ENCODE results near the gene APEH. TPM values are rescaled to one million over a fixed set of nuclear protein-coding genes. Genes with fewer than 3 reads are reported as not detected.
A peak's percentile ranks its signal among the peaks of the same experiment; 100 is the strongest.

Gene APEH
- total and polyA plus RNA-seq, 2 of the 4 experiments (the other 2 are of a cell fraction), result 89.2 to 142 TPM

DNA sequence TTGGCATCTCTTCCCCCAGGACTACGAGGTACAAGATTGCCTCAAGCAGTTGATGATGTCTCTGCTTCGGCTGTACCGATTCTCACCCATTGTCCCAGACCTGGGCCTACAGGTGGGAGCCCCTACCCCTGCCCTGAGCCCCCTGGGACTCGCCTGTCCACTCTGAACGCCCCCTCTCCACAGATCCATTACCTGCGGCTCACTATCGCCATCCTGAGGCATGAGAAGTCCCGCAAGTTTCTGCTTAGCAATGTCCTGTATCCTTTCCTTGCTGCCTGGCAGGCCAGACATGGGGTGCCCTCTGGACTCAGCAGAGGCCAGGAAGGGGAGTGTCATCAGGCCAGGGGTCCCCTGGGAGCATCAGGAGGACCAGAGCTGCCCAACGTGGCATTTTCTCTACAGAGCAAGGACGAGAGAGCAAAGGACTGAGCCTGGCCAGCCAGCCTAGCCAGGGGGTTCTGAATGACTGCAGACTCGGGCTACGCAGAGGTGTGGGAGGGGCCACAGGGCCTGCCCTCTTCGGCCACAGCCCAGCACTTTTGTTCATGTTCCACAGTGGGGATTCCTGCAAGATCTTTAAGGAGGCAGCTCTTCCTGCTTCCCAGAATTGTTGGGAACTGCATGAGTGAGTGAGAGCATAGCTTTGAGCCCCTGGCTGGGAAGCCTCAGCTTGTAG lies 26.4 kb downstream of the APEH start (continued):
- no peak for TF ChIP-seq BHLHE40 (IDR thresholded peaks at IDR 0.05; ENCODE audit: low read depth, low read length)

DNA sequence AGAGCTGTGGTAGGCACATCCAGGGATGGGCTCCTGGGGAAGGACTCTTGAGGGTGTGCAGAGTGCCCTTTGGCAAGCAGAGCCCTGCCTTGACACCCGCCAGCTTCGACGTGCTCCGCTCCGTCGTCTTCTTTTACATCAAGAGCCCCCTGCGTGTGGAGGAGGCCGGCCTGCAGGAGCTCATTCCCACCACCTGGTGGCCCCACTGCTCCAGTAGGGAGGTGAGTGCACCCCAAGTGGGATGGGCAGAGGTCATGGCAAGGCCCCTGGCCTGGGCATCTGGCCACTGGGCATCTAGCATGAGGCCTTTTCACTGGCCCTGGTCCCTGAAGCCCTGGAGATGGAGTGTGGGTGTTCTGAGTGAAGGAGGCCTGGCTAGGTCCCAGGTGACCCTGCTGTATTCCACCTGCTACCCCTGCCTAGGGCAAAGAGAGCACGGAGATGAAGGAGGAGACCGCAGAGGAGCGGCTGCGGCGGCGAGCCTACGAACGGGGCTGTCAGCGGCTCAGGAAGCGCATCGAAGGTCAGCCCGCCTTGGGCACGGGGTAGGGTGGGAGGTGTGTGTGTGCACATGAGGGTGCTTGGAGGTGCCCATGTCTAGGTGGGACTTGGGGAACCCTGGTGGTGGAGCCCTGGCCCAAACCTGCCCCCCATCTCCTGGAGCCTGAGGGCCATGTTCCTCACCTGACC lies 27.4 kb downstream of the APEH start:
- H3K14ac ChIP-seq (replicated peaks; ENCODE audit: low read depth, low read length), result no peak overlapping the region
- H3K4me2 ChIP-seq (ENCODE audit: low read depth, low read length), result no peak overlapping the region
- H3K56ac ChIP-seq (ENCODE audit: extremely low read depth, insufficient read depth, low read length), result no peak overlapping the region
- H3K4me1 ChIP-seq (ENCODE audit: control insufficient read depth, insufficient read depth, low read length), result no peaks in the 10 kb centered on the region
- POLR2A ChIA-PET (ENCODE audit: unreplicated experiment), result no interaction called here
- CTCF ChIA-PET, result interaction anchor here (0.9 to 2.2 kb wide), 4 partner anchors 8 to 162 kb away, joined by 3 to 11 read pairs (median 4); partner anchors contain the start of gene INKA1
- H2BK15ac ChIP-seq (ENCODE audit: low read depth, low read length), result no peak overlapping the region
- no peaks in the 10 kb centered on the region for H3K79me1 ChIP-seq (ENCODE audit: low read depth in 1 of 2, low read length in 2 of 2)
- H3K18ac ChIP-seq (ENCODE audit: low read depth, low read length), result no peak overlapping the region
- H3K27ac ChIP-seq (ENCODE audit: insufficient read depth, low read length), result no peak overlapping the region
- ATAC-seq (ENCODE audit: low read depth), result no peak
- peak overlapping the region; percentile 42 for H2AK9ac ChIP-seq (replicated peaks; ENCODE audit: low read depth, low read length, poor library complexity)
- dilution Hi-C loops (cut with HindIII; ENCODE audit: low sequenced_read_pairs, unreplicated experiment), result no loop called here
- H2BK5ac ChIP-seq (ENCODE audit: low read depth, low read length, poor library complexity, severe bottlenecking), result no peak overlapping the region
- no peak overlapping the region for H2BK20ac ChIP-seq (ENCODE audit: low read depth, low read length)
- H2BK120ac ChIP-seq (ENCODE audit: low read depth, low read length), result no peak overlapping the region
- BruUV-seq (replicated peaks), result no TSS peak
- H3K9ac ChIP-seq (ENCODE audit: low read depth, low read length), result no peak overlapping the region
- in situ Hi-C loops (cut with MboI; ENCODE audit: low sequenced_read_pairs), result loop anchor here (5.0 kb wide), 2 partner anchors 141 to 206 kb away; no protein-coding TSS in a partner anchor
- TF ChIP-seq, protein P1, sequence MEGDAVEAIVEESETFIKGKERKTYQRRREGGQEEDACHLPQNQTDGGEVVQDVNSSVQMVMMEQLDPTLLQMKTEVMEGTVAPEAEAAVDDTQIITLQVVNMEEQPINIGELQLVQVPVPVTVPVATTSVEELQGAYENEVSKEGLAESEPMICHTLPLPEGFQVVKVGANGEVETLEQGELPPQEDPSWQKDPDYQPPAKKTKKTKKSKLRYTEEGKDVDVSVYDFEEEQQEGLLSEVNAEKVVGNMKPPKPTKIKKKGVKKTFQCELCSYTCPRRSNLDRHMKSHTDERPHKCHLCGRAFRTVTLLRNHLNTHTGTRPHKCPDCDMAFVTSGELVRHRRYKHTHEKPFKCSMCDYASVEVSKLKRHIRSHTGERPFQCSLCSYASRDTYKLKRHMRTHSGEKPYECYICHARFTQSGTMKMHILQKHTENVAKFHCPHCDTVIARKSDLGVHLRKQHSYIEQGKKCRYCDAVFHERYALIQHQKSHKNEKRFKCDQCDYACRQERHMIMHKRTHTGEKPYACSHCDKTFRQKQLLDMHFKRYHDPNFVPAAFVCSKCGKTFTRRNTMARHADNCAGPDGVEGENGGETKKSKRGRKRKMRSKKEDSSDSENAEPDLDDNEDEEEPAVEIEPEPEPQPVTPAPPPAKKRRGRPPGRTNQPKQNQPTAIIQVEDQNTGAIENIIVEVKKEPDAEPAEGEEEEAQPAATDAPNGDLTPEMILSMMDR (conservative IDR thresholded peaks at IDR 0.05; ENCODE audit: low read depth, low read length), result peak; percentile 53
- TF ChIP-seq ELK1 (IDR thresholded peaks at IDR 0.05; ENCODE audit: borderline replicate concordance, low read depth, low read length) (no peak), BHLHE40 (IDR thresholded peaks at IDR 0.05; ENCODE audit: low read depth, low read length) (no peak), SMC3 (IDR thresholded peaks at IDR 0.05; ENCODE audit: low read depth, low read length) (0 out of 2 replicates have a peak, but pooled peaks have one; percentile 13), POLR2A (IDR thresholded peaks at IDR 0.05; ENCODE audit: low read depth, low read length) (no peak)
- no peak overlapping the region for H3K23ac ChIP-seq (ENCODE audit: low read depth, low read length)
- no peak overlapping the region for H4K91ac ChIP-seq (ENCODE audit: insufficient read depth, low read depth, low read length)
- H4K8ac ChIP-seq (ENCODE audit: low read depth in 2 of 2, low read length in 2 of 2), result no peak overlapping the region
- WGBS, 2 experiments (ENCODE audit: extremely low coverage in 2 of 2, insufficient read length in 1 of 2), result no CpG with 5 or more reads among the region's 21 CpGs
- H3K9me3 ChIP-seq (ENCODE audit: control insufficient read depth, insufficient read depth, low read length), result no peaks in the 10 kb centered on the region
- no peak for DNase-seq
- H2AFZ ChIP-seq (replicated peaks; ENCODE audit: low read length, poor library complexity), result no peak overlapping the region
- peaks cover 7% of the 10 kb centered on the region; the same call in 1 of the 2 replicates for H4K20me1 ChIP-seq (ENCODE audit: insufficient read depth, low read length)
- H3K9me1 ChIP-seq (ENCODE audit: insufficient read depth, low read length), result no peaks in the 10 kb centered on the region
- H4K5ac ChIP-seq (ENCODE audit: low read depth, low read length), result no peak overlapping the region
- H3K27me3 ChIP-seq (ENCODE audit: control insufficient read depth, insufficient read depth, low read length), result no peaks in the 10 kb centered on the region
- H3K4ac ChIP-seq (ENCODE audit: low read depth, low read length), result no peak overlapping the region
- no peak overlapping the region for H3K4me3 ChIP-seq (ENCODE audit: insufficient read depth, low read depth, low read length)
- intact Hi-C loops (cut with micrococcal nuclease), result loop anchor here (10.0 kb wide), 1 partner anchor 393 kb away; no protein-coding TSS in a partner anchor
- peaks cover 51% of the 10 kb centered on the region for H3K36me3 ChIP-seq (ENCODE audit: control insufficient read depth, insufficient read depth, low read length)
- H2AK5ac ChIP-seq (ENCODE audit: low read depth, low read length), result no peak overlapping the region
